Brain pericyte (primary cell): ENCODE data around the gene CALML5.
"Not testable (repeated sequence)": the region's sequence is repeated elsewhere in the genome, so short reads cannot be mapped to it uniquely, and the experiment has no call there.

Experiments used
- DNase-seq: peaks from one replicate; pipeline ENCODE4 v3.0.0-alpha.2; 2012; ENCODE audit warnings: low read depth, low spot score

Gene CALML5

DNA sequence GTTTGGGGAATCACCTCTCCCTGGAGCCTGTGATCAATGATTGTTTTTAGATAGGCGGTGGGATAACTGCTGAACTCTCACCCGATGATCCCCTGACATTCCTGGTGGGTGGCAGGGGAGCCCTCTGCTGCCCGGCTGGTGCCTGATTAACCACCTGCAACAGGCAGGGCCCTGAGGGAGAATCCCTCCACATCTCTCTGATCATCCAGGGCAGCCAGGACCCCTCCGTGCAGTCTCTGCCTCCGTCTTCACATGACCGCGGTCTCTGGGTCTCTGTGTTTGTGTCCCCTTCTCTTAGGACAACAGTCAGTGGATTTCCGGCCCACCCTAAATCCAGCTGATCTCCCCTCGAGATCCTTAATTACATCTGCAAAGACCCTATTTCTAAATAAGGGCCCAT, 17.4 kb downstream of the CALML5 start:
- DNase-seq: no peak

- DNase-seq: no peak
Measured at GRCh38 chr10:5481121-5481520, 18.2 kb downstream of the CALML5 start.

GRCh38 chr10:5480162-5480941, 19.0 kb downstream of the CALML5 start:
- no peak for DNase-seq

GRCh38 chr10:5479481-5480161, 19.7 kb downstream of the CALML5 start:
- DNase-seq: no peak

DNA sequence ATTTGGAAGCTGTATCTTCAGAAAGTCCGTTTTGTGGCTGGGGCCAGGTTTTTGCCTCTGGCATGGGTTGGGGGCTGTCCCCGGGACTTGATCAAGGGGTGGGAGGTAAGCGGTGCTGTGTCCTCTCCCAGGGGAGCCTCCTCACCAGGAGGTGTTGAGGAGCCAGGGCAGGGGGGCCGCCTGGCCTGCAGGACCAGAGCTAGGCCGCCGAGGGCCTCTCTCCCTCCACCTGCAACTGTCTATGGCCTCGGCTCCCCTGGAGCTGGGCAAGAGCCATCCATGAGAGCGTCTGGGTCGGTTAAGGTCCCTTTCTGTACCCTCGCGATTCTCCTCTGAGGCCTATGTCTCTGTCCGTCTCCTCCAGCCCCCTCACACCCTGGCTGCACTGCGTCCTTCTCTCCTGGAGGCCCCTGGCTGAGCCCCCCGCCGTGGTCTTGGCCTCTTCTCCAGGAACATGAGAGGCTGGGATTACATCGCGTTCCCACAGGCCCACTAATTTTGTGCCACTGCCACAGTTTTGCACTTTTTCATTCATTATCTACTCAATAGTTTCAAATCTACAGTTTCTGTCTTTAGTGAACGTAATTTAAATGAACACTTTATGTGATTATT, 20.6 kb downstream of the CALML5 start:
- no peak for DNase-seq

GRCh38 chr10:5477948-5478693, 21.2 kb downstream of the CALML5 start:
- DNase-seq: no peak

DNA sequence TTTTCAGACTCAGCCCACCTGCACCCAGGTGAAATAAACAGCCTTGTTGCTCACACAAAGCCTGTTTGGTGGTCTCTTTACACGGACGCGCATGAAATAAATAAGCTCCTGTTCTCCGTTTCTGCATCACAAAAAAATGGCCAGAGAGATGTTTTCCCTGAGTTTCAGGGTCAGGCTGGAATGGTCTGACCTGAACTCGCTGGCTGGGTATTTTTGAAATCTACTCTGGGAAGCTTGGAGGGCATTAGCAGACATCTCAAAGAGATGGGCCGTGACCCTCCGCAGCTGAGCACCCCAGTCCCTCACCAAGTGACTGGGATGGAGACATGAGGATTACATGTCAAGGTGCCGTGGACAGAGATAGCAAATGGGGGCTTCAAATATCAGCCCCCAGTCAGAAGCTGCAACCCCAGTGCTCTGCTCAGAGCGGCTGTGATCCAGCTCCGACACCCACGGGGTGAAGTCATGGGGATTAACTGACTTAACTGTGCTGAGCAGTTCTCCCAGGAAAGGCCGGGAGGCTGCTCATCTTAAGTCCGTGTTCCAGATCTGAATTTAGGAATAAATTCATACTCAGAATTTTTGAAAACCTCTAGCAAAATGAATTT, 22.3 kb downstream of the CALML5 start:
- no peak for DNase-seq

- not testable (repeated sequence) for DNase-seq
Measured at GRCh38 chr10:5475974-5476807, 23.2 kb downstream of the CALML5 start.

DNA sequence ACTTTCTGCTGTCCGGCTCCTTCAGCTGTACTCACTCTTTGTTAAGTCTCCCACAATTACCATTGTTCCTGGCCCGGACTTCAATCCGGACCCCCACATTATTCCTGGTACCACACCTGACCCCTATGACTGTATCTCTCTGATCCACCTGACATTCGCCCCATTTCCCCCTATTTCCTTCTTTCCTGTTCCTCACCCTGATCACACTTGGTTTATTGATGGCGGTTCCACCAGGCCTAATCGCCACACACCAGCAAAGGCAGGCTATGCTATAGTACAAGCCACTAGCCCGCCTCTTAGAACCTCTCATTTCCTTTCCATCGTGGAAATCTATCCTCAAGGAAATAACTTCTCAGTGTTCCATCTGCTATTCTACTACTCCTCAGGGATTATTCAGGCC, 24.3 kb downstream of the CALML5 start:
- DNase-seq: not testable (repeated sequence)

DNA sequence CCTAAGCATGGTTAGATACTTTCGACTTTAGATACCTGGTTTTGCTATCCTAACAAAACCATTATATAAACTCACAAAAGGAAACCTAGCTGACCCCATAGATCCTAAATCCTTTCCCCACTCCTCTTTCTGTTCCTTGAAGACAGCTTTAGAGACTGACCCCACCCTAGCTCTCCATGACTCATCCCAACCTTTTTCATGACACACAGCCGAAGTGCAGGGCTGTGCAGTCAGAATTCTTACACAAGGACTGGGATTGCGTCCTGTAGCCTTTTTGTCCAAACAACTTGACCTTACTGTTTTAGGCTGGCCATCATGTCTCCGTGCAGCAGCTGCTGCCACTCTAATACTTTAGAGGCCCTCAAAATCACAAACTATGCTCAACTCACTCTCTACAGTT, 24.7 kb downstream of the CALML5 start:
- not testable (repeated sequence) for DNase-seq

- DNase-seq: no peak
Measured at GRCh38 chr10:5470062-5470751, 29.2 kb downstream of the CALML5 start.

GRCh38 chr10:5469353-5470061, 29.9 kb downstream of the CALML5 start:
- no peak for DNase-seq

- no peak for DNase-seq
Measured at GRCh38 chr10:5468262-5469106, 30.9 kb downstream of the CALML5 start.

- no peak for DNase-seq
Measured at GRCh38 chr10:5467634-5468255, 31.6 kb downstream of the CALML5 start.

GRCh38 chr10:5467207-5467535, 32.2 kb downstream of the CALML5 start:
- no peak for DNase-seq

- DNase-seq: no peak
Measured at GRCh38 chr10:5466451-5467206, 32.7 kb downstream of the CALML5 start.

DNA sequence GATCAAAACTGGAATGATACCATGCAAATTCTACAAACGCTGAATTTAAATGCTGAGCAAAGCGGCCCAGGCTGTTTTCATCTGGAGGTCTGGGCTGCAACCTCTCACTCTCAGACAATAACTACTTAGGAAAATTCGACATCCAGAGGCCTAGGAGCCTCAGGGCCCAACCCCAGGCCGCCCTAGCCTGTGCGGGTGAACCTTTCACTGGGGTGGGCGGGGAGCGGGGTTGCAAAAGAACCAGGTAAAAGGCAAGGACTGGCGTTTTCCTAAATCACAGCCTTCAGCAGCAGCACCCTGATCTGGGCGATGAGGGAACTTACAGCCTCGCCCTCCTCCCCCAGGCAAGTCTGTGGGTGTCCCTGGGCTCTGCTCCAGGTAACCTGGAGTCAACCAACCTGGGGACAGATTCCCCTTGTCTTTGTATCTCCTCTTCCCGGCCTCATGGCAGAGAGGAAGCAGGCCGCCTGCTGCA, 33.4 kb downstream of the CALML5 start:
- no peak for DNase-seq
